ENCODE measurements around the gene GABRE. TPM values are rescaled to one million over a fixed set of nuclear protein-coding genes. Genes with fewer than 3 reads are reported as not detected.

GABRE gene
- total and polyA plus RNA-seq, 10 of the 15 experiments (the other 5 are each of a cell fraction or from before 2014, with no cell fraction given), result 0.01 to 0.15 (median 0.10) TPM; not detected in 6

GRCh38 chrX:151985955-151986354 is 11.5 kb upstream of the GABRE start:
- Histone ChIP-seq H3K27me3 (replicated peaks in 1 of 2; ENCODE audit: control insufficient read depth in 2 of 2, insufficient read depth in 2 of 2, low read length in 1 of 2) (no peaks in the 10 kb centered on the region), H3K4me3 (no peak overlapping the region), H2AFZ (ENCODE audit: control insufficient read depth, low read depth, low read length) (no peak overlapping the region), H3K36me3 (ENCODE audit: control insufficient read depth in 2 of 2, insufficient read depth in 2 of 2, low read length in 1 of 2) (no peaks in the 10 kb centered on the region), H3K27ac (ENCODE audit: control insufficient read depth, insufficient read depth) (no peak overlapping the region), H3K4me1 (ENCODE audit: control insufficient read depth, insufficient read depth, low read length) (no peaks in the 10 kb centered on the region), H3K79me2 (ENCODE audit: control insufficient read depth, insufficient read depth, low read length) (no peaks in the 10 kb centered on the region), H3K9me3 (replicated peaks; ENCODE audit: control insufficient read depth, insufficient read depth, low read length) (no peaks in the 10 kb centered on the region), H3K4me2 (ENCODE audit: control insufficient read depth, insufficient read depth) (no peak overlapping the region), H3K9ac (ENCODE audit: control insufficient read depth, insufficient read depth, low read length) (no peak overlapping the region), H4K20me1 (ENCODE audit: control insufficient read depth, insufficient read depth) (no peaks in the 10 kb centered on the region)
- ATAC-seq (no peak), FAIRE-seq (no peak), DNase-seq (ENCODE audit: low read depth, low spot score) (no peak)
- WGBS (ENCODE audit: insufficient coverage, insufficient replicate concordance, low lambda C conversion rate, missing lambda C conversion rate), result 25% methylated on average over 3 of the region's 3 CpGs
- in situ Hi-C loops (cut with MboI) (no loop called here), intact Hi-C loops (cut with micrococcal nuclease; ENCODE audit: unreplicated experiment) (no loop called here)
- POLR2A ChIA-PET, result no interaction called here
- CTCF ChIA-PET, result no interaction called here
- SMC1A ChIA-PET (ENCODE audit: uncharacterized antibody, unreplicated experiment), result no interaction called here
- RAD21 ChIA-PET (ENCODE audit: unreplicated experiment), result no interaction called here
- BruUV-seq (replicated peaks), result no TSS peak
- TF ChIP-seq SUPT20H (IDR thresholded peaks at IDR 0.05; ENCODE audit: borderline replicate concordance, control insufficient read depth, low read depth, low read length) (no peak), SMARCA5 (IDR thresholded peaks at IDR 0.05) (no peak), EZH2 (IDR thresholded peaks at IDR 0.05; ENCODE audit: borderline replicate concordance, control insufficient read depth, low read depth, low read length) (no peak), SMC3 (IDR thresholded peaks at IDR 0.05; ENCODE audit: borderline replicate concordance, low read length) (no peak), POLR2AphosphoS5 (IDR thresholded peaks at IDR 0.05; ENCODE audit: low read length) (no peak), DPF2 (IDR thresholded peaks at IDR 0.05) (no peak), ELK1 (IDR thresholded peaks at IDR 0.05; ENCODE audit: low read depth, low read length) (no peak), STAT3 (IDR thresholded peaks at IDR 0.05; ENCODE audit: low read depth, low read length) (no peak), RFX5 (IDR thresholded peaks at IDR 0.05; ENCODE audit: low read depth, low read length) (no peak), ZBTB40 (IDR thresholded peaks at IDR 0.05; ENCODE audit: borderline replicate concordance) (no peak), NR2C1 (IDR thresholded peaks at IDR 0.05) (no peak), WRNIP1 (IDR thresholded peaks at IDR 0.05; ENCODE audit: borderline replicate concordance, low read depth, low read length) (no peak), BCL11A (IDR thresholded peaks at IDR 0.05; ENCODE audit: low read depth, low read length) (no peak), E2F4 (IDR thresholded peaks at IDR 0.05; ENCODE audit: low read depth, low read length) (no peak)
- TF ChIP-seq, protein P1, sequence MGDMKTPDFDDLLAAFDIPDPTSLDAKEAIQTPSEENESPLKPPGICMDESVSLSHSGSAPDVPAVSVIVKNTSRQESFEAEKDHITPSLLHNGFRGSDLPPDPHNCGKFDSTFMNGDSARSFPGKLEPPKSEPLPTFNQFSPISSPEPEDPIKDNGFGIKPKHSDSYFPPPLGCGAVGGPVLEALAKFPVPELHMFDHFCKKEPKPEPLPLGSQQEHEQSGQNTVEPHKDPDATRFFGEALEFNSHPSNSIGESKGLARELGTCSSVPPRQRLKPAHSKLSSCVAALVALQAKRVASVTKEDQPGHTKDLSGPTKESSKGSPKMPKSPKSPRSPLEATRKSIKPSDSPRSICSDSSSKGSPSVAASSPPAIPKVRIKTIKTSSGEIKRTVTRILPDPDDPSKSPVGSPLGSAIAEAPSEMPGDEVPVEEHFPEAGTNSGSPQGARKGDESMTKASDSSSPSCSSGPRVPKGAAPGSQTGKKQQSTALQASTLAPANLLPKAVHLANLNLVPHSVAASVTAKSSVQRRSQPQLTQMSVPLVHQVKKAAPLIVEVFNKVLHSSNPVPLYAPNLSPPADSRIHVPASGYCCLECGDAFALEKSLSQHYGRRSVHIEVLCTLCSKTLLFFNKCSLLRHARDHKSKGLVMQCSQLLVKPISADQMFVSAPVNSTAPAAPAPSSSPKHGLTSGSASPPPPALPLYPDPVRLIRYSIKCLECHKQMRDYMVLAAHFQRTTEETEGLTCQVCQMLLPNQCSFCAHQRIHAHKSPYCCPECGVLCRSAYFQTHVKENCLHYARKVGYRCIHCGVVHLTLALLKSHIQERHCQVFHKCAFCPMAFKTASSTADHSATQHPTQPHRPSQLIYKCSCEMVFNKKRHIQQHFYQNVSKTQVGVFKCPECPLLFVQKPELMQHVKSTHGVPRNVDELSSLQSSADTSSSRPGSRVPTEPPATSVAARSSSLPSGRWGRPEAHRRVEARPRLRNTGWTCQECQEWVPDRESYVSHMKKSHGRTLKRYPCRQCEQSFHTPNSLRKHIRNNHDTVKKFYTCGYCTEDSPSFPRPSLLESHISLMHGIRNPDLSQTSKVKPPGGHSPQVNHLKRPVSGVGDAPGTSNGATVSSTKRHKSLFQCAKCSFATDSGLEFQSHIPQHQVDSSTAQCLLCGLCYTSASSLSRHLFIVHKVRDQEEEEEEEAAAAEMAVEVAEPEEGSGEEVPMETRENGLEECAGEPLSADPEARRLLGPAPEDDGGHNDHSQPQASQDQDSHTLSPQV (IDR thresholded peaks at IDR 0.05), result no peak
